Left ventricle myocardium inferior (tissue), 1 donor: ENCODE data around the gene MAPK4. TPM values are rescaled to one million over a fixed set of nuclear protein-coding genes. Genes with fewer than 3 reads are reported as not detected.
"Not testable (repeated sequence)": the region's sequence is repeated elsewhere in the genome, so short reads cannot be mapped to it uniquely, and the experiment has no call there.

Source experiments
- DNase-seq: peaks from one replicate; pipeline ENCODE4 v3.0.0-alpha.2; 2020
- H3K27ac ChIP-seq: fragments of 200-600 bp; replicated peaks from 2 replicates; pipeline ENCODE4 v1.8.0; 2021
- H3K27me3 ChIP-seq: fragments of 200-600 bp; 2 replicates; pipeline ENCODE4 v1.8.0; 2021; ENCODE audit warnings: low read depth
- H3K36me3 ChIP-seq: fragments of 200-600 bp; 2 replicates; pipeline ENCODE4 v1.8.0; 2021
- H3K4me1 ChIP-seq: fragments of 200-600 bp; 2 replicates; pipeline ENCODE4 v1.8.0; 2021
- H3K4me3 ChIP-seq: fragments of 200-600 bp; 2 replicates; pipeline ENCODE4 v1.8.0; 2021; ENCODE audit warnings: mild to moderate bottlenecking, moderate library complexity
- H3K9me3 ChIP-seq: fragments of 200-600 bp; replicated peaks from 2 replicates; pipeline ENCODE4 v1.8.0; 2021
- intact Hi-C: fragments of 100-400 bp; cut with micrococcal nuclease; formaldehyde crosslinking; loops from one replicate; pipeline ENCODE4 v1.11.0; 2022
- long read RNA-seq: library from polyadenylated mRNA; unstranded; transcript quantifications from one replicate; pipeline ENCODE4 v2.0.0, GENCODE V29; 2021
- total RNA-seq: library from RNA; stranded (reverse); fragmentation: NEBNext Ultra II Directional; extraction: Animal tissue kit (Norgen Biotek cat#: 25700); gene quantifications from one replicate; pipeline ENCODE4 v1.2.1, GENCODE V29; 2021
- TF ChIP-seq, protein P1 (sequence below): fragments of 200-600 bp; IDR thresholded peaks from 2 replicates; pipeline ENCODE4 v1.8.0; 2021; ENCODE audit warnings: antibody characterized with exemption, mild to moderate bottlenecking, borderline replicate concordance
- donor health status: DM: no; HTN: yes; CAD: no; lungs with severe emphysema.

MAPK4 gene
- 21.7 TPM for total RNA-seq
- long read RNA-seq, full-length matches to known transcripts = 10 of 52 reads
- long read RNA-seq, partial matches to known transcripts = 34 of 52 reads
- long read RNA-seq, other reads (novel, unspliced or antisense) = 8 of 52 reads

- Histone ChIP-seq H3K9me3 (peaks cover 11% of the 10 kb centered on the region), H3K4me1 (peaks cover 22% of the 10 kb centered on the region), H3K27ac (peak within 1 kb of the TSS; percentile 76), H3K4me3 (peak within 1 kb of the TSS; percentile 80), H3K36me3 (no peaks in the 10 kb centered on the region), H3K27me3 (peaks cover 62% of the 10 kb centered on the region)
- DNase-seq = peak; percentile 59
- TF ChIP-seq, protein P1, sequence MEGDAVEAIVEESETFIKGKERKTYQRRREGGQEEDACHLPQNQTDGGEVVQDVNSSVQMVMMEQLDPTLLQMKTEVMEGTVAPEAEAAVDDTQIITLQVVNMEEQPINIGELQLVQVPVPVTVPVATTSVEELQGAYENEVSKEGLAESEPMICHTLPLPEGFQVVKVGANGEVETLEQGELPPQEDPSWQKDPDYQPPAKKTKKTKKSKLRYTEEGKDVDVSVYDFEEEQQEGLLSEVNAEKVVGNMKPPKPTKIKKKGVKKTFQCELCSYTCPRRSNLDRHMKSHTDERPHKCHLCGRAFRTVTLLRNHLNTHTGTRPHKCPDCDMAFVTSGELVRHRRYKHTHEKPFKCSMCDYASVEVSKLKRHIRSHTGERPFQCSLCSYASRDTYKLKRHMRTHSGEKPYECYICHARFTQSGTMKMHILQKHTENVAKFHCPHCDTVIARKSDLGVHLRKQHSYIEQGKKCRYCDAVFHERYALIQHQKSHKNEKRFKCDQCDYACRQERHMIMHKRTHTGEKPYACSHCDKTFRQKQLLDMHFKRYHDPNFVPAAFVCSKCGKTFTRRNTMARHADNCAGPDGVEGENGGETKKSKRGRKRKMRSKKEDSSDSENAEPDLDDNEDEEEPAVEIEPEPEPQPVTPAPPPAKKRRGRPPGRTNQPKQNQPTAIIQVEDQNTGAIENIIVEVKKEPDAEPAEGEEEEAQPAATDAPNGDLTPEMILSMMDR = no peak
- intact Hi-C loops = no loop called here
Measured at GRCh38 chr18:50559752-50560680, at the start of gene MAPK4. MAPK4 (plus strand) TSS chr18:50560087; CDS start chr18:50663959, 103,872 bp downstream.

- H3K9me3 ChIP-seq, H3K4me1 ChIP-seq, DNase-seq, H3K27ac ChIP-seq, H3K4me3 ChIP-seq, H3K36me3 ChIP-seq, intact Hi-C loops, H3K27me3 ChIP-seq: not testable (repeated sequence)
Measured at GRCh38 chr18:50517277-50517676, 42.6 kb upstream of the MAPK4 start.

GRCh38 chr18:50518787-50519546, 40.9 kb upstream of the MAPK4 start:
- no peaks in the 10 kb centered on the region for H3K36me3 ChIP-seq
- no peaks in the 10 kb centered on the region for H3K27me3 ChIP-seq
- TF ChIP-seq, protein P1 = no peak
- no peaks in the 10 kb centered on the region for H3K9me3 ChIP-seq
- no peaks in the 10 kb centered on the region for H3K4me1 ChIP-seq
- H3K4me3 ChIP-seq = no peak overlapping the region
- no peak overlapping the region for H3K27ac ChIP-seq
- intact Hi-C loops = no loop called here
- DNase-seq = no peak

GRCh38 chr18:50523165-50523564, 36.7 kb upstream of the MAPK4 start:
- Histone ChIP-seq H3K4me3 (no peak overlapping the region), H3K27me3 (peaks cover 13% of the 10 kb centered on the region), H3K36me3 (no peaks in the 10 kb centered on the region), H3K4me1 (no peaks in the 10 kb centered on the region), H3K27ac (no peak overlapping the region), H3K9me3 (no peaks in the 10 kb centered on the region)
- TF ChIP-seq, protein P1 = no peak
- intact Hi-C loops = no loop called here
- no peak for DNase-seq

GRCh38 chr18:50527636-50528307, 32.1 kb upstream of the MAPK4 start:
- no peaks in the 10 kb centered on the region for H3K36me3 ChIP-seq
- no peak for DNase-seq
- H3K27ac ChIP-seq = no peak overlapping the region
- H3K9me3 ChIP-seq = peaks cover 6% of the 10 kb centered on the region
- peaks cover 13% of the 10 kb centered on the region for H3K27me3 ChIP-seq
- TF ChIP-seq, protein P1 = no peak
- intact Hi-C loops = no loop called here
- H3K4me1 ChIP-seq = no peaks in the 10 kb centered on the region
- H3K4me3 ChIP-seq = no peak overlapping the region
